Panc1 (cell line): ENCODE data around the gene MAPK8. TPM values are rescaled to one million over a fixed set of nuclear protein-coding genes. Genes with fewer than 3 reads are reported as not detected.

Experiments
- ATAC-seq: fragments of 200-7000 bp; cut with Tn5 transposase; 2 replicates; pipeline ENCODE4 v1.9.1; 2020; ENCODE audit warnings: mild to moderate bottlenecking, moderate library complexity
- BruUV-seq: library from RNA; stranded (reverse); fragments of 400-500 nt; replicated peaks from 2 replicates; lab custom pipeline; 2021; lab: Mats Ljungman, UMichigan
- CTCF ChIA-PET: fragments of 300-600 bp; sonication (Branson Sonifier 250); formaldehyde crosslinking; loops from one replicate; lab custom pipeline; 2022; ENCODE audit warnings: antibody characterized with exemption; lab: Charles Lee
- POLR2A ChIA-PET: fragments of 300-600 bp; sonication (Branson Sonifier 250); formaldehyde crosslinking; loops from one replicate; lab custom pipeline; 2022; ENCODE audit warnings: antibody characterized with exemption; lab: Charles Lee
- DNase-seq: peaks from one replicate; pipeline ENCODE4 v3.0.0-alpha.2; 2010; ENCODE audit warnings: low read depth, low spot score
- H3K27ac ChIP-seq: 2 replicates; pipeline ENCODE4 v1.5.1; 2011; ENCODE audit warnings: mild to moderate bottlenecking, low read length, inconsistent platforms
- H3K27me3 ChIP-seq: fragments of 200-500 bp; sonication (Bioruptor generic); 2 replicates; pipeline ENCODE4 v1.6.0; 2014; ENCODE audit warnings: low read length, inconsistent platforms; ENCODE audit not compliant: control insufficient read depth, insufficient read depth
- H3K36me3 ChIP-seq: fragments of 200-500 bp; sonication (Bioruptor generic); 2 replicates; pipeline ENCODE4 v1.5.1; 2014; ENCODE audit warnings: inconsistent platforms, mild to moderate bottlenecking, low read length, moderate library complexity; ENCODE audit not compliant: control insufficient read depth, insufficient read depth
- H3K4me1 ChIP-seq: 2 replicates; pipeline ENCODE4 v1.5.1; 2011; ENCODE audit warnings: inconsistent platforms, mild to moderate bottlenecking, low read length, moderate library complexity; ENCODE audit not compliant: control insufficient read depth, insufficient read depth
- H3K4me3 ChIP-seq, 2 experiments: 2 replicates each; pipeline ENCODE4 v1.5.1; 2011 to 2012; ENCODE audit warnings: low read depth in 2 of 2, low read length in 2 of 2, mild to moderate bottlenecking in 2 of 2, inconsistent platforms in 1 of 2, moderate library complexity in 1 of 2
- H3K9me3 ChIP-seq: fragments of 200-500 bp; sonication (Bioruptor generic); 2 replicates; pipeline ENCODE4 v1.5.1; 2014; ENCODE audit warnings: low read depth, mild to moderate bottlenecking, inconsistent platforms, low read length, moderate library complexity; ENCODE audit not compliant: control insufficient read depth, insufficient read depth
- POLR2AphosphoS5 ChIP-seq: IDR thresholded peaks from 2 replicates; pipeline ENCODE4 v1.6.1; 2012; ENCODE audit warnings: mild to moderate bottlenecking, low read depth, low read length, moderate library complexity
- SIN3A ChIP-seq: IDR thresholded peaks from 2 replicates; pipeline ENCODE4 v1.6.1; 2012; ENCODE audit warnings: low read depth, mild to moderate bottlenecking, low read length, moderate library complexity, borderline replicate concordance; ENCODE audit not compliant: insufficient read depth
- TCF7L2 ChIP-seq: IDR thresholded peaks from 2 replicates; pipeline ENCODE4 v1.6.1; 2011; ENCODE audit warnings: mild to moderate bottlenecking, low read depth, low read length, inconsistent platforms
- in situ Hi-C: cut with HindIII; loops from 2 replicates; pipeline ENCODE4 v1.10.0; 2016; ENCODE audit warnings: low sequenced_read_pairs, low pct_unique_long_range_greater_than_20kb
- intact Hi-C: fragments of 100-400 bp; cut with micrococcal nuclease; formaldehyde crosslinking; loops from one replicate; pipeline ENCODE4 v1.10.0; 2022; ENCODE audit not compliant: unreplicated experiment
- total RNA-seq: library from RNA; stranded (reverse); gene quantifications from one replicate; pipeline ENCODE4 v1.2.1, GENCODE V29; 2021; ENCODE audit not compliant: unreplicated experiment
- TF ChIP-seq, protein P1 (sequence below): fragments of 450-650 bp; IDR thresholded peaks from 2 replicates; pipeline ENCODE4 v1.5.1; 2017; ENCODE audit warnings: mild to moderate bottlenecking
- TF ChIP-seq, protein P2 (sequence below), 2 experiments: IDR thresholded peaks; 2 replicates each; pipeline ENCODE4 v1.6.1; 2011 to 2012; ENCODE audit warnings: low read depth in 2 of 2, control low read depth in 1 of 2, low read length in 1 of 2, mild to moderate bottlenecking in 1 of 2, moderate library complexity in 1 of 2; ENCODE audit not compliant: insufficient read depth in 1 of 2

The MAPK8 gene
- total RNA-seq, 1 experiment from 2014 or later = 66.6 TPM

DNA sequence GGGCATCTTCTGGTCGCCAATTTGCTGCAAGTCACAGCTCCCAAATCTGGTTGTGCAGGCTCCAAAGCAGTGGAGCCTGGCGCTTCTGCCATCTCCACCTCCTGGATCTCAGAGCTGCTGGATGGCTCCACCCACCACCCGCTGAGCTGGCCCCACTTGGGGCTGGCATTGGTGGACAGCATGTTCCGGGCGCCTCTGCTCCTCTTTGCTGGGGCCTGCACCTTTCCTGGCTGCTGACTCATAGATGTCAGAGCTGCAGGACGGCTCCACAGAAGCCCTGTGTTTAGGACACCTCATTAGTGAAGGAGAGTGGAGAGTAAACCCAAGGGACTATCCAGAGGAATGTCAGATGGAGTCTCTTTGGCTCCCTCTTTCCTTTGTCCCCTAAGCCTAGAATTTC, 27.4 kb downstream of the MAPK8 start:
- H3K4me1 ChIP-seq = no peaks in the 10 kb centered on the region
- DNase-seq = no peak
- intact Hi-C loops = no loop called here
- H3K27ac ChIP-seq = no peak overlapping the region
- H3K36me3 ChIP-seq = no peaks in the 10 kb centered on the region
- H3K9me3 ChIP-seq = no peaks in the 10 kb centered on the region
- TF ChIP-seq POLR2AphosphoS5 = no peak
- TF ChIP-seq TCF7L2 = no peak
- TF ChIP-seq, protein P1, sequence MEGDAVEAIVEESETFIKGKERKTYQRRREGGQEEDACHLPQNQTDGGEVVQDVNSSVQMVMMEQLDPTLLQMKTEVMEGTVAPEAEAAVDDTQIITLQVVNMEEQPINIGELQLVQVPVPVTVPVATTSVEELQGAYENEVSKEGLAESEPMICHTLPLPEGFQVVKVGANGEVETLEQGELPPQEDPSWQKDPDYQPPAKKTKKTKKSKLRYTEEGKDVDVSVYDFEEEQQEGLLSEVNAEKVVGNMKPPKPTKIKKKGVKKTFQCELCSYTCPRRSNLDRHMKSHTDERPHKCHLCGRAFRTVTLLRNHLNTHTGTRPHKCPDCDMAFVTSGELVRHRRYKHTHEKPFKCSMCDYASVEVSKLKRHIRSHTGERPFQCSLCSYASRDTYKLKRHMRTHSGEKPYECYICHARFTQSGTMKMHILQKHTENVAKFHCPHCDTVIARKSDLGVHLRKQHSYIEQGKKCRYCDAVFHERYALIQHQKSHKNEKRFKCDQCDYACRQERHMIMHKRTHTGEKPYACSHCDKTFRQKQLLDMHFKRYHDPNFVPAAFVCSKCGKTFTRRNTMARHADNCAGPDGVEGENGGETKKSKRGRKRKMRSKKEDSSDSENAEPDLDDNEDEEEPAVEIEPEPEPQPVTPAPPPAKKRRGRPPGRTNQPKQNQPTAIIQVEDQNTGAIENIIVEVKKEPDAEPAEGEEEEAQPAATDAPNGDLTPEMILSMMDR = no peak
- TF ChIP-seq, protein P2, sequence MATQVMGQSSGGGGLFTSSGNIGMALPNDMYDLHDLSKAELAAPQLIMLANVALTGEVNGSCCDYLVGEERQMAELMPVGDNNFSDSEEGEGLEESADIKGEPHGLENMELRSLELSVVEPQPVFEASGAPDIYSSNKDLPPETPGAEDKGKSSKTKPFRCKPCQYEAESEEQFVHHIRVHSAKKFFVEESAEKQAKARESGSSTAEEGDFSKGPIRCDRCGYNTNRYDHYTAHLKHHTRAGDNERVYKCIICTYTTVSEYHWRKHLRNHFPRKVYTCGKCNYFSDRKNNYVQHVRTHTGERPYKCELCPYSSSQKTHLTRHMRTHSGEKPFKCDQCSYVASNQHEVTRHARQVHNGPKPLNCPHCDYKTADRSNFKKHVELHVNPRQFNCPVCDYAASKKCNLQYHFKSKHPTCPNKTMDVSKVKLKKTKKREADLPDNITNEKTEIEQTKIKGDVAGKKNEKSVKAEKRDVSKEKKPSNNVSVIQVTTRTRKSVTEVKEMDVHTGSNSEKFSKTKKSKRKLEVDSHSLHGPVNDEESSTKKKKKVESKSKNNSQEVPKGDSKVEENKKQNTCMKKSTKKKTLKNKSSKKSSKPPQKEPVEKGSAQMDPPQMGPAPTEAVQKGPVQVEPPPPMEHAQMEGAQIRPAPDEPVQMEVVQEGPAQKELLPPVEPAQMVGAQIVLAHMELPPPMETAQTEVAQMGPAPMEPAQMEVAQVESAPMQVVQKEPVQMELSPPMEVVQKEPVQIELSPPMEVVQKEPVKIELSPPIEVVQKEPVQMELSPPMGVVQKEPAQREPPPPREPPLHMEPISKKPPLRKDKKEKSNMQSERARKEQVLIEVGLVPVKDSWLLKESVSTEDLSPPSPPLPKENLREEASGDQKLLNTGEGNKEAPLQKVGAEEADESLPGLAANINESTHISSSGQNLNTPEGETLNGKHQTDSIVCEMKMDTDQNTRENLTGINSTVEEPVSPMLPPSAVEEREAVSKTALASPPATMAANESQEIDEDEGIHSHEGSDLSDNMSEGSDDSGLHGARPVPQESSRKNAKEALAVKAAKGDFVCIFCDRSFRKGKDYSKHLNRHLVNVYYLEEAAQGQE (IDR thresholded peaks at IDR 0.05; ENCODE audit: insufficient read depth in 1 of 2, low read depth in 2 of 2, low read length in 1 of 2) = no peak
- TF ChIP-seq SIN3A = no peak
- H3K27me3 ChIP-seq = no peaks in the 10 kb centered on the region
- no TSS peak for BruUV-seq
- H3K4me3 ChIP-seq = no peak overlapping the region
- ChIA-PET POLR2A (no interaction called here), CTCF (no interaction called here)
- in situ Hi-C loops = no loop called here
- ATAC-seq = peak; percentile 51

DNA sequence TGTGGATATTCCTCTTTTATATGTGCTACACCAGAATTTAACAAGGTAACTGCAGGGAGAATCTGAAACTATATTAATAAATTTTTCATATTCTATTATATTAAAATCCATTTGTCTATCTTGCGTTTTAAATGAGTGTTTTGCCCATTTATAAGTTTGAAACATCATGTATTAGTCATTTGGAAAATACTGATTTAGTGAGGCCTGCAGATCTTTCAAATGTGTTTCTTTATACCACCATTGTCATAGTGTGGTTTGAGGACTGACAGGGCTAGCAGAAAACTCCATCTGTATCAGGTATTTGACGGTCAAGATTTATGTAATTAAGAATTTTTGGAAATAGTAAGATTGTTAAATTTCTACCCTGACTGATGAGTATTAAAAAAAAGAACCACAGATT, 29.3 kb downstream of the MAPK8 start:
- no peaks in the 10 kb centered on the region for H3K9me3 ChIP-seq
- ChIA-PET POLR2A (interaction anchor here (0.6 kb wide), 1 partner anchor 165 kb away, joined by 9 read pairs; no protein-coding TSS in a partner anchor), CTCF (no interaction called here)
- H3K4me1 ChIP-seq = no peaks in the 10 kb centered on the region
- in situ Hi-C loops = no loop called here
- H3K27me3 ChIP-seq = no peaks in the 10 kb centered on the region
- ATAC-seq (no peak), DNase-seq (no peak)
- H3K36me3 ChIP-seq = no peaks in the 10 kb centered on the region
- no TSS peak for BruUV-seq
- H3K27ac ChIP-seq = no peak overlapping the region
- intact Hi-C loops = no loop called here
- no peak overlapping the region for H3K4me3 ChIP-seq
- TF ChIP-seq POLR2AphosphoS5 = no peak
- TF ChIP-seq TCF7L2 = no peak
- TF ChIP-seq, protein P2 (IDR thresholded peaks at IDR 0.05; ENCODE audit: insufficient read depth in 1 of 2, low read depth in 2 of 2, low read length in 1 of 2) = no peak
- no peak for TF ChIP-seq SIN3A
- TF ChIP-seq, protein P1 = no peak
